Hippocampal formation (tissue), 2 donors: ENCODE data around the gene EZH1.

Experiments
- DNase-seq, 2 donors: peaks; one replicate each; lab custom pipeline; 2025; lab: John Stamatoyannopoulos, UW

Gene EZH1

GRCh38 chr17:42744806-42745617 lies at the start of gene EZH1:
Gene EZH1 (minus strand): TSS chr17:42745040. CDS start chr17:42728941, 16,099 bp downstream.
- DNase-seq, result peak; percentile 79 to 89

GRCh38 chr17:42792545-42792944 lies 47.7 kb upstream of the EZH1 start:
- no peak for DNase-seq

GRCh38 chr17:42791948-42792347 lies 47.1 kb upstream of the EZH1 start:
- no peak for DNase-seq

- DNase-seq, result no peak
Measured at GRCh38 chr17:42787266-42787665, 42.4 kb upstream of the EZH1 start.

- DNase-seq, result no peak
Measured at GRCh38 chr17:42784811-42785592, 40.2 kb upstream of the EZH1 start.

GRCh38 chr17:42784409-42784808 lies 39.6 kb upstream of the EZH1 start:
- DNase-seq, result no peak

- DNase-seq, result no peak
Measured at GRCh38 chr17:42783791-42784138, 38.9 kb upstream of the EZH1 start.

- no peak for DNase-seq
Measured at GRCh38 chr17:42783062-42783790, 38.4 kb upstream of the EZH1 start.

GRCh38 chr17:42782166-42783061 lies 37.6 kb upstream of the EZH1 start:
- DNase-seq, result no peak

- no peak for DNase-seq
Measured at GRCh38 chr17:42781639-42782165, 36.9 kb upstream of the EZH1 start.

- no peak for DNase-seq
Measured at GRCh38 chr17:42780851-42781638, 36.2 kb upstream of the EZH1 start.

- DNase-seq, result no peak
Measured at GRCh38 chr17:42779936-42780850, 35.4 kb upstream of the EZH1 start, which contains the start of gene WNK4. Gene WNK4 (plus strand): TSS chr17:42780610. CDS start chr17:42780699, 89 bp downstream.

GRCh38 chr17:42779304-42779935 lies 34.6 kb upstream of the EZH1 start:
- no peak for DNase-seq

- no peak for DNase-seq
Measured at GRCh38 chr17:42778570-42778969, 33.7 kb upstream of the EZH1 start.

GRCh38 chr17:42775534-42776098 lies 30.8 kb upstream of the EZH1 start:
- no peak for DNase-seq

- DNase-seq, result no peak
Measured at GRCh38 chr17:42774066-42774745, 29.4 kb upstream of the EZH1 start.

- DNase-seq, result peak; percentile 66 to 77
Measured at GRCh38 chr17:42773290-42774035, 28.6 kb upstream of the EZH1 start, which contains the start of gene VPS25. Gene VPS25 (plus strand): TSS chr17:42773449. CDS start chr17:42773476, 27 bp downstream.
